Activated CD4-positive, CD25-positive, alpha-beta regulatory T cell treated with anti-CD3 and anti-CD28 coated beads, Interleukin-2, amount 50 U/mL, for 24 hours (primary cell): Measurements from ENCODE around the gene ERBB2.

Experiments
- ATAC-seq, 2 donors: fragments of 150-1000 bp; cut with Tn5 transposase; one replicate each; pipeline ENCODE4 v1.10.0; 2021; ENCODE audit warnings: mild to moderate bottlenecking in 1 of 2, moderate library complexity in 1 of 2

ERBB2 gene

DNA sequence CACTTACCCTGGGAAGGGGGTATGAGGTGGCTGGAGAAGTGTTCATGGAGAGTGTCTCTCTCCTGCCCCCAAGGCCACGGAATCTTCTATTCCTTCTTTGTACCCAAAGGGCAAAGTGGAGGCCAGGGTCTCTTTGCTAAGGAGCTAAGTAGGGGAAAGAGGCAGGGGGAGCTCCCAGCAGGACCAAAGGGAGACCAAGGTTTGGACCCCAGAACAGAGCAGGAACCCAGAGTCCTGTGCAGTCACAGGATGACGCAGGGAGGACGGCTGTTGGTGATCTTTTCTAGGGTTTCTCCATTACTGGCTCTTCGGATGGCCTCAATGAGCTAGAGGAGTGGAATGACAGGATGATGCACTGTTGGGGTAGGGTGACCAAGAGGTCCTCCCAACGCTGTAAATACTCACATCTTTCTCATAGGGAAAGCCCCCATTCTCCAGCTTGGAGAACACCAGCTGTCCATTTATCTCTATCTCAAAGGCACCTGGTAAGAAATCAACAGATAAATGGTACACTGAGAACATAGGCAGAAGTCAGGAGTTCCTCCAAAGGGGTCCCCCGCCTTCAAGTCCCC is 29.5 kb downstream of the ERBB2 start:
- ATAC-seq, result no peak

DNA sequence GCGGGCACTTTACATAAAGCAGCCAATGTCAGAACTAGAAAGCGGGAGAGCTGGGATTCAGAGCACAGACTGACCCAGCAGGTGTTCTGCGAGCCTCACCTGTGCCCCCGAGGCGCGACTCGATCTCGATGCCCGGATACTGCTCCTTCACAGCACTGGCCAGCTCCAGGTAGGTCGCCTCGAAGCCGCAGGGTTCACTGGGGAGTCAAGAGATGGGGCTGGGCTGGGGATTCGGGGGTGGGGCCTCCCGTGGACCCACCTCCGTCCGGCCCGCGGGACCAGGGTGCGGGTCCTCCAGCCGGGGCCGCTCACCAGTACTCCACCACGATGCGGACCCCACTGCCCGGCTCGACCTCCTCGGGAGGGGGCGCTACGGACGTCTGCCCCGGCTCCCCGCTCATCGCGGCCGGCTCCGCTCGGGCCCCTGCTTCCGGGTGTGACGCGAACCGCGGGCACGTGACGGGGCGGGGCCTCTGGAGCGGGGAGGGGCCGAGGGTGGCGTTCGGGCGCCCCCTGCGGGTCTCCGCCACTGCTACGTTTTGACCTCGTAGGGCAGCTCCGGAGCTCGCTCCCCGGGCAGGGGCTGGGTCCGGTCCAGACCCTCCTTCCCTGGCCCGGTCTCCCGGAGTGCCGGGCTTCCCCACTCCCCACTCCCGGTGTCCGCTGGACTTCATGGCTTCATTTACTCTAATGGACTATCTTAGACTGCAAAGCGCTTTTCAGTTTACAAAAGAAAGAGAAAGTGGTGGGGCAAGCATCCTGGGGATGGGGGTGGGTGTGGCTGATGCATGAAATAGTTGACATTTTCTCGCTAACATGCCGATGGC is 30.4 kb downstream of the ERBB2 start, which contains the start of gene MIEN1:
Gene MIEN1 (minus strand): TSS at position 438 of the 827 bp plus-strand sequence. CDS start 37 bp downstream, at position 401.
- ATAC-seq, result peak; percentile 92 to 94

DNA sequence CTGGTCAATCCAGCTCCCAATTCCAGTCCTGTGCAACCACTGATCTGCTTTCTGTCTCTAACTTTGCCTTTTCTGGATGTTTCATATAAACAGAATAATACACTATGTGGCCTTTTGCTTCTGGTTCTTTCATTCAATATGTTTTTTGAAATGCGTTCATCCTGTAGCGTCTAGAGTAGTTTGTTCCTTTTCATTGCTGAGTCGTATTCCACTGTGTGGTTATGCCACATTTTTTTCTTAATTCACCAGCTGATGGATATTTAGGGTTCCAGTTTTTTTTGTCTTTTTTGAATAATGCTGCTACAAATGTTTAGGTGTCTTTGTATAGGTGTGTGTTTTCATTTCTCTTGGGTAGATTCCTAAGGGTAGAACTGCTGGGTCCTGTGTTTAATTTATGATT is 32.7 kb downstream of the ERBB2 start:
- ATAC-seq, result no peak

DNA sequence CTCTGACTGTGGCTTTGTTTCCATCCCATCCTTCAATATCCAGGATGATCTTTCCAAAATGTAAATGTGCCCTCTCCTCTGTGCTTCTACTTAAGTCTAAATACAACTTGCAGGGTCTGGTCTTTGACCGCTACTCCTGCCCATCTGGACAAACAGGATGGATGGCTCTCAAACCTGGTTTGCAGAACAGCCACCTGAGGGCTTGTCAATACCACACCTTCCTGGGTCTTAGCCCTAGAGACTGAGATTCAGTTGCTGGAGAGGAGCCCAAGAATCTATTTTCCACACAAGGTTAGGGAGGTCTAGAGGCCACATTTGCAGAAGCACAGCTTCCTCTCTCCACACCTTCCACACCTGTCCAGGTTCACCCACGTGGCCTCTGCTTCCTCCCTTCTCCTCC is 36.0 kb downstream of the ERBB2 start:
- ATAC-seq, result no peak

DNA sequence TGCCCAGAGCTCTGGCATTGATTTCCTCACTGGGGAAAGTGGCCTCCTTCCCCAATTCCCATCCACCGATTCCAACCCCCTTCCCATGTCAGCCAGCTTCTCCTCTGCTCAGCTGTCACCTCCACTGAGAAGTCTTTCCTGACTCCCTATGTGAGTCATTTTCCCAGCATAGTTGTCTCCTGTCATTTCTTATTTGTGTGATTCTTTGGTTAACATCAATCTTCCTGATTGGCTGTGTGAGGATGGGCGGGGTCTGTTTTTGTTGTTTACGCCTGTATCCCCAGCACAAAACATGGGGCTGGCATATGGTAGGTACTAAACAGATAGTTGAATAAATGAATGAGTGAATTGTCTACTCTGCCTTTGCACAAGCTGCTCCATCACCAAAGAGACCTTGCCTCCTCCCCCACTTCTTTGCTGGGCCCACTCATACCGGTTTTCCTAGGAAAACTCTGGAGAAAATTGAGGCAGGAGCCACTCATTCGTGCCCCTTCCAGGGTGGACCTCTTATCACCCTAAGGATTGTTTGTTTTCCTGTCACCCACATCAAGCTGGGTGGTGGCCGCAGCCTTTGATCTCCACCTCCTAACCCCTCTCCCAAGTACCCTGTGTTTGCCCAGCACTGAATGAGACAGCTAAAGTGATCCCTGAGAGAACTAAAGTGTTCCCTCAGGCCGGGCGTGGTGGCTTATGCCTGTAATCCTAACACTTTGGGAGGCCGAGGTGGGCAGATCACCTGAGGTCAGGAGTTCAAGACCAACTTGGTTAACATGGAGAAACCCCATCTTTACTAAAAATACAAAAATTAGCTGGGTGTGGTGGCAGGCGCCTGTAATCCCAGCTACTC is 36.7 kb downstream of the ERBB2 start:
- no peak for ATAC-seq

DNA sequence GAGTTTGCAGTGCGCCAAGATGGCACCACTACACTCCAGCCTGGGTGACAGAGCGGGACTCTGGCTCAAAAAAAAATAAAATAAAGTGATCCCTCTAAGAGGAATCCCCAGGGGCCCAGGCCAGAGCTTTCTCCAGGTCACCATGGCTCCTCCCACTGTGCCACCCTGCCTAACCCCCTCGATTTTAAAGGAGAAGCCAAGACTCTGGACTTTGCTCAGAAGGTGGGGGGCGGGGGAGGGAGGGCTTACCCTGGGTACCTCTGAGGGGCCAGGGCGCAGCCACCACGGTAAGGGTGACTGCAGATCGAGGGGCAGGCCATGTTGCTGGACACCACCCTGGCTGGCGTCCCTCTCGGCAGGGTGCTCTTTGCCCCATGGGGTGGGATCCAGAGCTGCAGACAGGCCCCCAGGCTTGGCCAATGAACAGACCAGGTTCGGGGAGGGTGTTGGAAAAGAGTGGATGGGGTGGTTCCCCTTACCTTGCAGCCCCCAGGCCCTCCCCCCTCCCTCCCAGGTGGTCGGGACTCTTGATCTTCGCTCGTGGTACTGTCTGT is 37.4 kb downstream of the ERBB2 start:
- no peak for ATAC-seq

DNA sequence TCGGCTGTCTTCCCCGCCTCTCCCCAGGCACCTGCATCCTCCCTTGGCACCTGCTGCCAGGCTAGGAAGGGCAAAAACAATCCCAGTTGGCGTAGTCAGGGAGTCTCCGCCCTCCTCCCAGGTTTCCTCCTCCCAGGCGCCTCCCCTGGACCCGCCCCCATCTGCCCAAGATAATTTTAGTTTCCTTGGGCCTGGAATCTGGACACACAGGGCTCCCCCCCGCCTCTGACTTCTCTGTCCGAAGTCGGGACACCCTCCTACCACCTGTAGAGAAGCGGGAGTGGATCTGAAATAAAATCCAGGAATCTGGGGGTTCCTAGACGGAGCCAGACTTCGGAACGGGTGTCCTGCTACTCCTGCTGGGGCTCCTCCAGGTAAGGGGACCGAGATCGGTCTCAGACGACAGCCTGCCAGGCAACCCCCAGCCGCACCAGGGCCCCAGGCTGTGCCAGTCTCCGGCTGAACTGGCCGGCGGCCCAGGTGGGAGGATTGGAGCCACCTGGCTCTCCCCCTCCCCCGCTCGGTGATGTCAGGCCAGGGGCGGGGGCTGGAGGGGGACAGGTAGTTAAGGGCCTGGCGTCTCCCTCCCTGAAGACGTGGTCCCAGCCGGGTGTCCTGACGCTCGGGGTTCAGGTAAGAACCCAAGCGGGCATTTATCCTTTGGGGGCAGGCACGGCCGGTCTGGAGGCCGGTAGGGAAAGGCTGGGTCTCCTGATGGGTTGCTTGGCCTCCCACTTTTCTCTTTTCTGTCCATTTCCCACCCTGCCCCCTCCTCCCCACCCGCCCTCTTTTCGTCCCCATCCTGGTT is 38.1 kb downstream of the ERBB2 start, which contains the start of gene GRB7:
Gene GRB7 (plus strand): TSS at position 179 of the 808 bp plus-strand sequence. CDS start 4,364 bp downstream, outside the sequence.
- ATAC-seq, result no peak

DNA sequence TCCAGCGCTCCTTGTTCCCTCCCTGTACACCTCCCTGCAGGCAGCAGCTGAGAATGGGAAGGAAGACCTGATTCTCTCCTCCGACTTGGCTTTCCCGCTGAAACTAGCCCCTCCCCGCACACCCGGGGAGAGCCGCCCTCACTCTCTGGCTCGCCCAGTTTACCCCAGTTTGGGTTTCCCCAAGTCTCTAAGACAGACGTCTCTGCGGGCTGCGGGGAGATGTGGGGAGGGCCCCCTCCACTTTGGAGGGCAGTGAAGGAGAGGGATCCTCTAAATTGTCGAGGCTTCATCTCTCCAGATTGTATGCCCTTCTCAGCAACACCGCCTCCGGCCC is 38.7 kb downstream of the ERBB2 start:
- peak; percentile 84 to 88 for ATAC-seq

DNA sequence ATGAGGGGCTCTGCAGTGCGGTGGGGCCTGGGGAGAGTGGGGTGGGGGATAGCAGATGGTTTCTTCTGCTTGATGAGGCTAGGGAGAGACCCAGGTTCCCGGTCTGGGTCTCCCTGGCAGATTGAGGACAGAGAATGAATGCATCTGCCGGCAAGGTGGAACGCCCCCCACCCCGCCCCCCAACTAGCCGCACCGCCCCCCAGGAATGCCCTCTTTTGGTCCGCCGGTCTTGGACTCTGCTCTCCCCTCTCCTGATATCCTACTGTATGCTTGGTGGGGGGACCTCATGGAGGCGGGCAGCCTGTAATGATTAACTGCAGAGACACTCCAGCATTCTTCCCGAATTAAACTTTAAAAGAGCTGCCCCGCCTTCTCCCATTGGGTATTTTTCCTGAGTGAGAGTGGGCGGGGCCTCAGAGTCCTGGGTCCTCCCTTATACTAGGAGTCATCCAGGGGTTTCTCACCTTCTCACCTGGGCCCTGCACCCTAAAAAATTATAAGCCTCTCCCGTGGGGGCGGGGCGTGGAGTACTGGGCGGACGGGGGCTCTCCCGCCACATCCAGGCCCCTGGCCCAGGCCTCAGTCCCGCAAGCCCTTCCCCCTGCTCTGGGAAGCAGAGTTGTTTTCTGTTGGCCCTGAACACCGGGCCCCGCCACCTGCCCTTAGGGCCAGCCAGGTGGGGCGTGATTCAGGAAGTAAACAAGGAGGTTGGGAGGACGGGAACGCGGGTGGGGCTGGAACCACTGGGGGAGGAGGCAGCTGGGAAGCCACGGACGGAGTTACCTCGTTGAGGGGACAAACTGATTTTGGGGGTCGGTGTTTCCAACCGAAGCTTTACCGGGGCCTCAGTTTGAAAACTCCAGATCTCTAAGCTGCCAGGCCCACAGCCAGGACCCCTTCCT is 39.4 kb downstream of the ERBB2 start:
- no peak for ATAC-seq

DNA sequence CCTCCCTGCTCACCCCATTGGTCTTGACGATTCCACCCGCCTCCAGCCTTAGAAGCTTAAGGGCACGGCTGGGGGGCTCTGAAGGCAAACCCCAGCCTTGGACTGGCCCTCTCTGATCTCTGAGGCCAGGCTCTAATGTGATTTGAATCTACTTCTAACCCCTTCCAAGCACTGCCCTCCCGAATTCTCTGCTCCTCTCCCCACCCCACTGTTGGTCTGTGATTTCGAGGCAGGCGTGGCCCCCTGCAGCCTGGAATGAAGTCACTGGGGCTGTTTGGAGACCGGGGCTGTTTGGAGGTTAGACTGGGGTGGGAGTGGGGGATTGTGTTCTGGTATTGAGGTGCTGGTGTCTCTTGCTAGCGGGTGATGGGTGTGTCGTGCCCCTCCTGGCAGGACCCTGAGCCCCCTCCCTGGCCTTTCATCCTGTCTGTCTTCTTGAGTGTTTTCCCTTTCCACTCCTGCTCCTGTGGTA is 40.1 kb downstream of the ERBB2 start:
- ATAC-seq, result no peak

DNA sequence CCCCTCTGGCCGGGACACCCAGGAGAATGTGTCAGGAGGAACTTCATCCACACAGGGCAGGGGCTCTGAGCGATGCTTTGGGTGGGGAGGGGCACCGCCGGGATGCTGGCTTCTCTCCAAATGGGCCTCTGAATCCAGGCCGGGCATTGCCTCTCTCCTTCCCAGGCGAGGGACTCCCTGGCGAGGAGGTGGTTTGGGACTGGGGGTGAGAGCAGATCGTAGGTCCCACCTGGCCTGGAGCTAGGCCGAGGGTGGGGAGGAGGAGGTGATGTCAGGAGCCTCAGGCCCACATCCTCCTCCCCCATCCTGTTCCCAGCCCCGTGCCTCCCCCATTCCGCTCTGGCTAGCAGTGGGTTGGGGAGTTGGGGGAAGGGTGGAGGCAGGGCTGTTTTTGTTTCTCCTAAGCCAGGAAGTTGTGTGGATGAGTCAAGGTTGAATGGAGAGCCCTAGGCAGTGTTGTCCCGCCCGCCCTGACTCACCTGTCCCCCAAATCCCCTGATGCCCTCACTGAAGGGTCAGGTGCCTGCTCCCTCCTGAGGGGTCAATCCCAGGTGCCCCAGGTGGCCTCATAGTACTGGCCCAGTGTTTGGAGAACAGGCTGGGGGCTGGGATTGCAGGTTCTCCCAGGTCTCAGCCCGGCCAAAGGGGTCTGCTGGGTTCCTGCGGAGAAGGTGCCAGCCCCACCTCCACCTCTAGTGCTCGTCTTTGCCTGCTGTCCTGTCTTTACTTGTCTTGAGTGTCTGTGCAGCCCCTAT is 40.7 kb downstream of the ERBB2 start:
- no peak for ATAC-seq

DNA sequence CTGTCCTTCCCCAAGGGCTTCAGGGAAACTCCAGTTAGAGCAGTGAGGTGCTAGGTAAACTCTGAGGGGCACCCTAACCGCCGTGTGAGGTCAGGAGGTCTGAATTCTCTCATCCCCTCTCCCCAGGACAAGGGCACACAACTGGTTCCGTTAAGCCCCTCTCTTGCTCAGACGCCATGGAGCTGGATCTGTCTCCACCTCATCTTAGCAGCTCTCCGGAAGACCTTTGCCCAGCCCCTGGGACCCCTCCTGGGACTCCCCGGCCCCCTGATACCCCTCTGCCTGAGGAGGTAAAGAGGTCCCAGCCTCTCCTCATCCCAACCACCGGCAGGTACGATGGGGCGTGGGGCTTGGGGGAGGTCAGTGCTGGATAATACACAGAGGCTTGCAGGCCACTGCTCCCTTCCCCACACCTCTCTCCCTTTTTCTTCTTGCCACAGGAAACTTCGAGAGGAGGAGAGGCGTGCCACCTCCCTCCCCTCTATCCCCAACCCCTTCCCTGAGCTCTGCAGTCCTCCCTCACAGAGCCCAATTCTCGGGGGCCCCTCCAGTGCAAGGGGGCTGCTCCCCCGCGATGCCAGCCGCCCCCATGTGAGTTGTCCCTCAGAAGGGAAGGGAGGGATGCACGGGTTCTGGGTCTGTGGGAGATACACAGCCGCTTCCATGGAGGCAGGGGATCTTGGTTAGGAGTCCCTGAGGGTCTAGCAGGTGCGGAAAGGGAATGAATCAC is 42.4 kb downstream of the ERBB2 start:
- ATAC-seq, result no peak

DNA sequence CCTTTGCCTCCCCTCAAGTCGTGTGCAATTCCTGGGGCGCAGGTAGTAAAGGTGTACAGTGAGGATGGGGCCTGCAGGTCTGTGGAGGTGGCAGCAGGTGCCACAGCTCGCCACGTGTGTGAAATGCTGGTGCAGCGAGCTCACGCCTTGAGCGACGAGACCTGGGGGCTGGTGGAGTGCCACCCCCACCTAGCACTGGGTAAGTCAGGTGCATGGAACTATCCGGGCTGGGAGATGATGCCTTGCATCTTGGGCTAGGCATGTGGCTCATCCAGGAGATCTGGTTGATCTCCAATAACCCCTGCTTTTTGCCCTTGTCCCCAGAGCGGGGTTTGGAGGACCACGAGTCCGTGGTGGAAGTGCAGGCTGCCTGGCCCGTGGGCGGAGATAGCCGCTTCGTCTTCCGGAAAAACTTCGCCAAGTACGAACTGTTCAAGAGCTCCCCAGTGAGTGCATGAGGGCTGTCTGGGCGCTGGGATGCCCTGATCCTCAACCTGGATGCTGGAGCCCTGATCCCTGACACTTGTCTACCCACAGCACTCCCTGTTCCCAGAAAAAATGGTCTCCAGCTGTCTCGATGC is 43.1 kb downstream of the ERBB2 start:
- no peak for ATAC-seq

DNA sequence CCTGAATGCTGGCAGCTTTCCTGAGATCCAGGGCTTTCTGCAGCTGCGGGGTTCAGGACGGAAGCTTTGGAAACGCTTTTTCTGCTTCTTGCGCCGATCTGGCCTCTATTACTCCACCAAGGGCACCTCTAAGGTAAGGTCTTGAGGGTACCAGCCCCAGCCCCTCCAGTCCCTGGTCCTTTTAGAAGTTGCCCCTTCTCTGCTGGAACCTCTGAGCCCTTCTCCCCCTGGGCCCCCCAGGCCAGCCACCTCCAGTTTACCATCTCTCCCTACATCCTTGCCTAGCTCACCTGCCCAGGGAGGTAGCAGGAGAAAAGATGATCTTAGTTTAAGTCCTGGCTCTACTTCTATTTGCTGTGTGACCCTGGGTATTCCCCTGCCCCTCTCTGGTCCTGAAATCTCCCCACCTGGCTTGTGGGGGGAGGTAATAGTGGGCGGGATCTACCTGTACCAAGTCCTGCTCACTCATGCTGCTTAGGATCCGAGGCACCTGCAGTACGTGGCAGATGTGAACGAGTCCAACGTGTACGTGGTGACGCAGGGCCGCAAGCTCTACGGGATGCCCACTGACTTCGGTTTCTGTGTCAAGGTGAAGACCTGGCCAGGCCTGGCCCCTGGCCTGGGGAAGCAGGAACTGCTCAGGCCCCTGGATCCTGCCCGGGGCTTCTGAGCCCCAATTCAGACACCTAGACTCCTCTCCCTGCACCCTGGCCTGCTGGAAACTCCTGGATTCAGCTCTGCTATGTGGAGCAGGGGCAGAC is 44.4 kb downstream of the ERBB2 start:
- no peak for ATAC-seq

DNA sequence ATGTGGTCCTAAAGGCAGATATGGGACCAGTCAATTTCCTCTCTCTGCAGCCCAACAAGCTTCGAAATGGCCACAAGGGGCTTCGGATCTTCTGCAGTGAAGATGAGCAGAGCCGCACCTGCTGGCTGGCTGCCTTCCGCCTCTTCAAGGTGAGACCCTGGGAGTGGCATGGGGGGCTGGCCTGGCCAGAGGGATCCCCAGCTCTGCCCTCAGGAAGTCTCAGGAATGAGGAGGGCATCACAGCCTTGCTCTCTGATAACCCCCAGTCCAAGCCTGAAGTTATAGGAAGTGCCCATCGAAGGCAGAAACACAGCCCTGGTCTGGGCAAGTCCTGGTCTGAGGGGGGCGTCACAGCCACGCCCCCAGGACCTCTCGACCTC is 45.0 kb downstream of the ERBB2 start:
- ATAC-seq, result no peak

DNA sequence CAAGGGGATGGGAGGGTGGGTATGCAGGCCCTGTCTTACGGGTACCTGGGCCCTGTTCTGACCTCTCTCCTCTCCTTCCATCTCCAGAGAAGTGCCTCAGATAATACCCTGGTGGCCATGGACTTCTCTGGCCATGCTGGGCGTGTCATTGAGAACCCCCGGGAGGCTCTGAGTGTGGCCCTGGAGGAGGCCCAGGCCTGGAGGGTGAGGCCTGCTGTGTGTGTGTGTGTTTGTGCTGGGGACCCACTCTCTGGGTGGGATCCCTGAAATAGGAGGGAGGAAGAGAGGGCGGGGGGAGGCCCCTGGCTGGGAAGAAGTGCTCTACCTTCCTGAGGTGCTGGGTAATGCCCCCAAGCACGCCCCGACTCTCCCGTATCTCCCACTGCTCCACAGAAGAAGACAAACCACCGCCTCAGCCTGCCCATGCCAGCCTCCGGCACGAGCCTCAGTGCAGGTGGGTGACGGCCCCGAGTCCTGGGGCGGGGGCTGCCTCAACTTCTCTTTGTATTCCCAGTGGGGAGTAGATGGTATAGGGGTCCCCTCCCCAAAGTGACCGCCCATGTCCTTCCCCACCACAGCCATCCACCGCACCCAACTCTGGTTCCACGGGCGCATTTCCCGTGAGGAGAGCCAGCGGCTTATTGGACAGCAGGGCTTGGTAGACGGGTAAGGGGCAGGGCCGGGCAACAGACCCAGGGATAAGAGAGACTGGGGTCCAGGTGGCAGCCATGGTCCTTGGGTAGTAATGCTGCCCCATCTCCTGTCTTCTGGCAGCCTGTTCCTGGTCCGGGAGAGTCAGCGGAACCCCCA is 45.7 kb downstream of the ERBB2 start:
- no peak for ATAC-seq

DNA sequence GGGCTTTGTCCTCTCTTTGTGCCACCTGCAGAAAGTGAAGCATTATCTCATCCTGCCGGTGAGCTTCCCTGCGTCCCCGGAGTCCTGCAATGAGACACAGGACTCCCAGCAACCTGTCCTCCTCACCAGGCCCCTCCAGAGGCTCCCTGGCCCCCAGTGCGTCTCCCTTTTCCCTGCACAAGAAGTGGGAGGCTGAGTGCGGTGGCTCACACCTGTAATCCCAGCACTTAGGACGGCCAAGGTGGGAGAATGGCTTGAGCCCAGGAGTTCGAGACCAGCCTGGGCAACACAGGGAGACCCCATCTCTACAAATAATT is 46.2 kb downstream of the ERBB2 start:
- ATAC-seq, result no peak

DNA sequence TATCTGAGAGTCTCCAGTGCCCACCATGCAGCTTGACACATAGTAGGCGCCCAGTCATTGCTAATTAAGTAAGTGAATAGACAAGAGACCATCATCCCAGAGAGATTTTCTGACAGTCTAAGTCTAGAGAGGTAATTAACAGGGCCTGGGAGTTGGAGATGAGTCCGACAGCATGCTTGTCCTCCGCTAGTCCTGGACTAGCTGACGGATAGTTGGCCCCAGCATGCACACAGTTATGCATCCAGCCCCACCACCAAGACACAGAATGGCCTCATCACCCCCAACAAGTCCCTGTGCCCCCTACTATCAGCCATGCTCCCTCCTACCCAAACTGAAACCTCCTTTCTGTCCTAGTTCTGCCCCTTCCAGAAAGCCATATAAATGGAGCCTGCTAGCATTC is 47.9 kb downstream of the ERBB2 start:
- no peak for ATAC-seq
